ENCODE results near the gene CSNK1G3. TPM values are rescaled to one million over a fixed set of nuclear protein-coding genes. Genes with fewer than 3 reads are reported as not detected.
A peak's percentile ranks its signal among the peaks of the same experiment; 100 is the strongest.

CSNK1G3 gene
- polyA plus RNA-seq, 2 of the 4 experiments (the other 2 are of a cell fraction) = 24.0 to 50.9 TPM

DNA sequence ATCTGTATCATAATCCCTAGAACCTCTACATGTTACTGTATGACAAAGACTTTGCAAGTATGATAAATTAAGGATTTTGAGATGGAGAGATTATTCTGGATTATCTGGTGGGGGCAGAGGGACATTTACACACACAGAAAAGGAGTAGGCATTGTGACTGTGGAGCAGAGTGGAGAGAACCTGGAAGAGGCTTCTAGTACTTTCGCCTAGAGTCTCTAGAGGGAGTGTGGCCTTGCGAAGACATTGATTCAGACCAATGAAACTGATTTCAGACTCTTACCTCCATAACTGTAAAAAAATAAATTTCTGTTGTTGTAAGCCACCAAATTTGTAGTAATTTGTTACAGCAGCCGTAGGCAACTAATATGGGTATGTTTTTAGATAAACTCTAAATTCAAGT is 45.9 kb downstream of the CSNK1G3 start:
- FAIRE-seq (no peak), ATAC-seq (peak in 1 of 2 experiments; percentile 62; a peak in 1 of 6 replicates), DNase-seq (ENCODE audit: low read depth in 1 of 2, low spot score in 1 of 2) (no peak)
- 95% methylated on average over 3 of the region's 3 CpGs for WGBS (ENCODE audit: missing lambda C conversion rate)
- Histone ChIP-seq H3K9me3 (no peaks in the 10 kb centered on the region), H3K4me2 (no peak overlapping the region), H3K4me1 (no peaks in the 10 kb centered on the region), H3K27ac (no peak overlapping the region), H3K4me3 (no peak overlapping the region)
- TF ChIP-seq EHF (CRISPR knock-in tag; IDR thresholded peaks at IDR 0.05) (no peak), ELK1 (IDR thresholded peaks at IDR 0.05; ENCODE audit: low read depth, low read length) (no peak), ZC3H11A (IDR thresholded peaks at IDR 0.05) (no peak), PBX3 (IDR thresholded peaks at IDR 0.05) (no peak), JUN (IDR thresholded peaks at IDR 0.05) (no peak), CHD4 (IDR thresholded peaks at IDR 0.05; ENCODE audit: borderline replicate concordance) (no peak), HOXB5 (CRISPR knock-in tag; IDR thresholded peaks at IDR 0.05) (no peak), TFCP2L1 (CRISPR knock-in tag; IDR thresholded peaks at IDR 0.05) (no peak), FOSL2 (IDR thresholded peaks at IDR 0.05) (no peak), FOSL2 (CRISPR knock-in tag; IDR thresholded peaks at IDR 0.05) (no peak)
- TF ChIP-seq, protein P1, sequence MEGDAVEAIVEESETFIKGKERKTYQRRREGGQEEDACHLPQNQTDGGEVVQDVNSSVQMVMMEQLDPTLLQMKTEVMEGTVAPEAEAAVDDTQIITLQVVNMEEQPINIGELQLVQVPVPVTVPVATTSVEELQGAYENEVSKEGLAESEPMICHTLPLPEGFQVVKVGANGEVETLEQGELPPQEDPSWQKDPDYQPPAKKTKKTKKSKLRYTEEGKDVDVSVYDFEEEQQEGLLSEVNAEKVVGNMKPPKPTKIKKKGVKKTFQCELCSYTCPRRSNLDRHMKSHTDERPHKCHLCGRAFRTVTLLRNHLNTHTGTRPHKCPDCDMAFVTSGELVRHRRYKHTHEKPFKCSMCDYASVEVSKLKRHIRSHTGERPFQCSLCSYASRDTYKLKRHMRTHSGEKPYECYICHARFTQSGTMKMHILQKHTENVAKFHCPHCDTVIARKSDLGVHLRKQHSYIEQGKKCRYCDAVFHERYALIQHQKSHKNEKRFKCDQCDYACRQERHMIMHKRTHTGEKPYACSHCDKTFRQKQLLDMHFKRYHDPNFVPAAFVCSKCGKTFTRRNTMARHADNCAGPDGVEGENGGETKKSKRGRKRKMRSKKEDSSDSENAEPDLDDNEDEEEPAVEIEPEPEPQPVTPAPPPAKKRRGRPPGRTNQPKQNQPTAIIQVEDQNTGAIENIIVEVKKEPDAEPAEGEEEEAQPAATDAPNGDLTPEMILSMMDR (IDR thresholded peaks at IDR 0.05) = no peak
- ChIA-PET CTCF (no interaction called here), POLR2A (no interaction called here)

- TF ChIP-seq REST (IDR thresholded peaks at IDR 0.05) (no peak), RNF2 (IDR thresholded peaks at IDR 0.05; ENCODE audit: borderline replicate concordance, low read depth) (no peak), CBX8 (IDR thresholded peaks at IDR 0.05) (no peak), CHD2 (IDR thresholded peaks at IDR 0.05; ENCODE audit: low read length, partially characterized antibody) (no peak), PBX3 (IDR thresholded peaks at IDR 0.05) (no peak), HOXB13 (CRISPR knock-in tag; IDR thresholded peaks at IDR 0.05; ENCODE audit: low read depth) (no peak), CHD4 (IDR thresholded peaks at IDR 0.05; ENCODE audit: borderline replicate concordance) (no peak), NPAS2 (CRISPR knock-in tag; IDR thresholded peaks at IDR 0.05; ENCODE audit: borderline replicate concordance) (no peak), GATA3 (IDR thresholded peaks at IDR 0.05; ENCODE audit: borderline replicate concordance) (no peak), HOXB5 (CRISPR knock-in tag; IDR thresholded peaks at IDR 0.05) (no peak), HEYL (CRISPR knock-in tag; IDR thresholded peaks at IDR 0.05) (no peak)
- TF ChIP-seq, protein P1 (IDR thresholded peaks at IDR 0.05) = no peak
- Histone ChIP-seq H3K4me3 (no peak overlapping the region), H3K27ac (no peak overlapping the region), H3K4me2 (no peak overlapping the region), H3K4me1 (no peaks in the 10 kb centered on the region), H3K9me3 (no peaks in the 10 kb centered on the region)
- WGBS (ENCODE audit: missing lambda C conversion rate) = 90% methylated on average over 5 of the region's 5 CpGs
- ChIA-PET CTCF (no interaction called here), POLR2A (no interaction called here)
- FAIRE-seq (no peak), DNase-seq (ENCODE audit: low read depth in 1 of 2, low spot score in 1 of 2) (no peak), ATAC-seq (no peak)
Measured at GRCh38 chr5:123558762-123559433, 46.9 kb downstream of the CSNK1G3 start.

All from A549 (cell line).